Measurements from ENCODE around the gene MRPL43. TPM values are rescaled to one million over a fixed set of nuclear protein-coding genes. Genes with fewer than 3 reads are reported as not detected.
A peak's percentile ranks its signal among the peaks of the same experiment; 100 is the strongest.

The MRPL43 gene
- total and polyA plus RNA-seq, 2 experiments from 2014 or later = 60.1 to 112 TPM

DNA sequence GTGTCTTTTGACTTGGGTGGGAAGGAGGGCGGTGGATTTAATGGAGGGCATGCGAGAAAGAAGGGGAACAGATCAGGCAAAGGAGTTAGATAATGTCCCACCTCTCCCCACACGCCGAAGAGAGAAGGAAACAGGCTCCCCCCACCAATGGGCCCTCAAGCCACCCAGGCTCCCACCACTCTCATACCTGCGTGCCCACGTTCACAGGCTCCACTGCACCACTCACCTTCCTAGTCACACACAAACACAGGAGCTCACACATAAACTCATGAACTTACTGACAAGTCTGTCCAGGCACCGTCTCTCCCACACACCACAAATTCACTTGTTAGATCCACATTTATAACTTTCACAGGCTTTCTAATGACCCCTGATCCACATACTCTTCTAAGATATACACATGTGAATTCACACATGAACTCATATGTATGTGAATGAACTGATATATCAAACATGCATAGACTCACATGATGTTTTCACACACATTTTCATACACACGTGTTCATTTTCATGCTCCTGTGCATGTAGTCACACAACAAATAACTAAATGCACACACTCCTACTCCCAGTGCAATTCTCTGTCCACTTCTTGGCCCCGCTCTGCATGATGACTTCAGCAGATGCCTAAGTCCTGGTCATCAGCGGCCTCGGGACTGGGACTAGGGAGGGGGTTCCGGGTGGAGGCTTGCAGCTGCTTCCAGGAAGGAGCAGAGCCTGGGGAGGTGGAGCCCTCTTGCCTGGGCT, 13.8 kb upstream of the MRPL43 start:
- Histone ChIP-seq H2AFZ (no peak overlapping the region), H3K9me3 (ENCODE audit: low read depth) (no peaks in the 10 kb centered on the region), H3K79me2 (peaks cover 53% of the 10 kb centered on the region), H3K36me3 (replicated peaks; ENCODE audit: insufficient read depth, low read depth) (no peaks in the 10 kb centered on the region), H3K9me2 (replicated peaks; ENCODE audit: insufficient read depth) (no peaks in the 10 kb centered on the region), H3K4me1 (ENCODE audit: insufficient read depth) (peaks cover 27% of the 10 kb centered on the region), H3K4me3 (peak overlapping the region; percentile 92), H3K27ac (peak overlapping the region; percentile 99), H3K4me2 (peak overlapping the region; percentile 99), H4K20me1 (ENCODE audit: insufficient read depth, poor library complexity, severe bottlenecking) (peaks cover 10% of the 10 kb centered on the region), H3K27me3 (no peaks in the 10 kb centered on the region)
- peak; percentile 86 for DNase-seq (ENCODE audit: low spot score)
- 27% methylated on average over 8 of the region's 12 CpGs for WGBS (ENCODE audit: low lambda C conversion rate, missing lambda C conversion rate)
- TF ChIP-seq EZH2phosphoT487 (IDR thresholded peaks at IDR 0.05; ENCODE audit: low read depth, severe bottlenecking, unreplicated experiment) (no peak), EZH2 (IDR thresholded peaks at IDR 0.05; ENCODE audit: borderline replicate concordance) (no peak)
- TF ChIP-seq, protein P1, sequence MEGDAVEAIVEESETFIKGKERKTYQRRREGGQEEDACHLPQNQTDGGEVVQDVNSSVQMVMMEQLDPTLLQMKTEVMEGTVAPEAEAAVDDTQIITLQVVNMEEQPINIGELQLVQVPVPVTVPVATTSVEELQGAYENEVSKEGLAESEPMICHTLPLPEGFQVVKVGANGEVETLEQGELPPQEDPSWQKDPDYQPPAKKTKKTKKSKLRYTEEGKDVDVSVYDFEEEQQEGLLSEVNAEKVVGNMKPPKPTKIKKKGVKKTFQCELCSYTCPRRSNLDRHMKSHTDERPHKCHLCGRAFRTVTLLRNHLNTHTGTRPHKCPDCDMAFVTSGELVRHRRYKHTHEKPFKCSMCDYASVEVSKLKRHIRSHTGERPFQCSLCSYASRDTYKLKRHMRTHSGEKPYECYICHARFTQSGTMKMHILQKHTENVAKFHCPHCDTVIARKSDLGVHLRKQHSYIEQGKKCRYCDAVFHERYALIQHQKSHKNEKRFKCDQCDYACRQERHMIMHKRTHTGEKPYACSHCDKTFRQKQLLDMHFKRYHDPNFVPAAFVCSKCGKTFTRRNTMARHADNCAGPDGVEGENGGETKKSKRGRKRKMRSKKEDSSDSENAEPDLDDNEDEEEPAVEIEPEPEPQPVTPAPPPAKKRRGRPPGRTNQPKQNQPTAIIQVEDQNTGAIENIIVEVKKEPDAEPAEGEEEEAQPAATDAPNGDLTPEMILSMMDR (IDR thresholded peaks at IDR 0.05; ENCODE audit: poor library complexity) = no peak

- H3K79me2 ChIP-seq = peaks cover 53% of the 10 kb centered on the region
- TF ChIP-seq EZH2 (IDR thresholded peaks at IDR 0.05; ENCODE audit: borderline replicate concordance) (no peak), EZH2phosphoT487 (IDR thresholded peaks at IDR 0.05; ENCODE audit: low read depth, severe bottlenecking, unreplicated experiment) (no peak)
- TF ChIP-seq, protein P1 (IDR thresholded peaks at IDR 0.05; ENCODE audit: poor library complexity) = no peak
- peak; percentile 64 for DNase-seq (ENCODE audit: low spot score)
- no peaks in the 10 kb centered on the region for H3K9me2 ChIP-seq (replicated peaks; ENCODE audit: insufficient read depth)
- H2AFZ ChIP-seq = peak overlapping the region; percentile 84
- H3K27me3 ChIP-seq = no peaks in the 10 kb centered on the region
- no peaks in the 10 kb centered on the region for H3K9me3 ChIP-seq (ENCODE audit: low read depth)
- WGBS (ENCODE audit: low lambda C conversion rate, missing lambda C conversion rate) = 5% methylated on average over 15 of the region's 19 CpGs
- H3K4me2 ChIP-seq = peak overlapping the region; percentile 99
- H3K36me3 ChIP-seq (replicated peaks; ENCODE audit: insufficient read depth, low read depth) = no peaks in the 10 kb centered on the region
- H3K4me3 ChIP-seq = peak overlapping the region; percentile 92
- peak overlapping the region; percentile 99 for H3K27ac ChIP-seq
- H3K4me1 ChIP-seq (ENCODE audit: insufficient read depth) = peaks cover 33% of the 10 kb centered on the region
- H4K20me1 ChIP-seq (ENCODE audit: insufficient read depth, poor library complexity, severe bottlenecking) = peaks cover 10% of the 10 kb centered on the region
Observed at GRCh38 chr10:101000127-101000914, 13.0 kb upstream of the MRPL43 start.

GRCh38 chr10:100999742-101000126, 12.4 kb upstream of the MRPL43 start, which contains the start of gene LZTS2:
LZTS2 (plus strand) TSS chr10:100999808; CDS start chr10:101002539, 2,731 bp downstream.
- Histone ChIP-seq H3K9me3 (ENCODE audit: low read depth) (no peaks in the 10 kb centered on the region), H3K4me3 (peak within 1 kb of the TSS; percentile 92), H3K4me2 (peak within 1 kb of the TSS; percentile 99), H3K79me2 (peaks cover 50% of the 10 kb centered on the region), H3K36me3 (replicated peaks; ENCODE audit: insufficient read depth, low read depth) (no peaks in the 10 kb centered on the region), H2AFZ (peak within 1 kb of the TSS; percentile 84), H3K4me1 (ENCODE audit: insufficient read depth) (peaks cover 35% of the 10 kb centered on the region), H4K20me1 (ENCODE audit: insufficient read depth, poor library complexity, severe bottlenecking) (peaks cover 10% of the 10 kb centered on the region), H3K27me3 (no peaks in the 10 kb centered on the region), H3K9me2 (replicated peaks; ENCODE audit: insufficient read depth) (no peaks in the 10 kb centered on the region), H3K27ac (peak within 1 kb of the TSS; percentile 99)
- no peak for DNase-seq (ENCODE audit: low spot score)
- 2% methylated on average over 5 of the region's 44 CpGs for WGBS (ENCODE audit: low lambda C conversion rate, missing lambda C conversion rate)
- TF ChIP-seq EZH2 (IDR thresholded peaks at IDR 0.05; ENCODE audit: borderline replicate concordance) (no peak), EZH2phosphoT487 (IDR thresholded peaks at IDR 0.05; ENCODE audit: low read depth, severe bottlenecking, unreplicated experiment) (no peak)
- TF ChIP-seq, protein P1 (IDR thresholded peaks at IDR 0.05; ENCODE audit: poor library complexity) = no peak

Measured in hepatocyte (in vitro differentiated cells).